Natural killer cell (primary cell): ENCODE results near the gene ANXA3. TPM values are rescaled to one million over a fixed set of nuclear protein-coding genes. Genes with fewer than 3 reads are reported as not detected.
A peak's percentile ranks its signal among the peaks of the same experiment; 100 is the strongest.

Experiments
- ATAC-seq, 3 donors: fragments of 150-1000 bp in 2 of 3; fragments of 200-7000 bp in 1 of 3; cut with Tn5 transposase; 1 replicate in 1 of 3; 2 replicates in 2 of 3; pipeline ENCODE4 v1.10.0; 2021; ENCODE audit warnings: mild to moderate bottlenecking in 2 of 3, moderate library complexity in 2 of 3
- DNase-seq, 2 donors: peaks; one replicate each; pipeline versions ENCODE4 v3.0.0 to v3.0.0-alpha.2; 2013 to 2021; ENCODE audit warnings: mixed read lengths in 1 of 2
- H3K27ac ChIP-seq: one replicate; pipeline ENCODE4 v1.5.1; 2013; ENCODE audit warnings: mild to moderate bottlenecking, low read length
- H3K27me3 ChIP-seq: one replicate; pipeline ENCODE4 v1.6.1; 2013; ENCODE audit warnings: low read length; ENCODE audit not compliant: control insufficient read depth, insufficient read depth
- H3K36me3 ChIP-seq: one replicate; pipeline ENCODE4 v1.6.1; 2013; ENCODE audit warnings: low read length; ENCODE audit not compliant: control insufficient read depth, insufficient read depth
- H3K4me1 ChIP-seq: one replicate; pipeline ENCODE4 v1.6.1; 2013; ENCODE audit warnings: low read length; ENCODE audit not compliant: control insufficient read depth, insufficient read depth
- H3K4me3 ChIP-seq: one replicate; pipeline ENCODE4 v1.5.1; 2013; ENCODE audit warnings: low read length
- H3K9me3 ChIP-seq: one replicate; pipeline ENCODE4 v1.6.1; 2013; ENCODE audit warnings: low read length; ENCODE audit not compliant: control insufficient read depth, insufficient read depth
- H3K27ac Mint-ChIP-seq, 2 donors: one replicate each; pipeline ENCODE4 v1.8.0; 2022; ENCODE audit warnings: mild to moderate bottlenecking in 2 of 2, mixed read lengths in 2 of 2, moderate library complexity in 1 of 2
- H3K27me3 Mint-ChIP-seq, 2 donors: one replicate each; pipeline ENCODE4 v1.8.0; 2022; ENCODE audit warnings: low read depth in 2 of 2, mixed read lengths in 2 of 2
- H3K36me3 Mint-ChIP-seq: one replicate; pipeline ENCODE4 v1.8.0; 2022; ENCODE audit warnings: mixed read lengths
- H3K4me1 Mint-ChIP-seq, 2 donors: one replicate each; pipeline ENCODE4 v1.8.0; 2022; ENCODE audit warnings: mixed read lengths in 2 of 2
- H3K4me3 Mint-ChIP-seq: one replicate; pipeline ENCODE4 v1.8.0; 2022; ENCODE audit warnings: mild to moderate bottlenecking, moderate library complexity, mixed read lengths
- H3K9me3 Mint-ChIP-seq, 2 donors: one replicate each; pipeline ENCODE4 v1.8.0; 2022; ENCODE audit warnings: mixed read lengths in 2 of 2
- CTCF ChIP-seq: fragments of 200-600 bp; IDR thresholded peaks from one replicate; pipeline ENCODE4 v1.8.0; 2022; ENCODE audit warnings: antibody characterized with exemption
- WGBS: methylation state at CpG from one replicate; pipeline ENCODE4 v1.1.7; 2013; ENCODE audit warnings: missing lambda C conversion rate; ENCODE audit not compliant: insufficient coverage; 5-methylcytosine and 5-hydroxymethylcytosine counted together
- intact Hi-C: fragments of 100-400 bp; cut with micrococcal nuclease; formaldehyde crosslinking; loops from one replicate; pipeline ENCODE4 v1.14.2; 2022
- total RNA-seq, 4 donors: library from RNA; stranded (reverse); fragments of 120-200 nt in 1 of 4; gene quantifications; one replicate each; pipeline versions ENCODE4 v1.2.3 to v1.2.4, GENCODE V29; 2013 to 2022

ANXA3 gene
- total RNA-seq, 3 donors from 2014 or later (not counting 1 experiment from before 2014, with no cell fraction given): 1.1 to 1.2 TPM; not detected in 1

GRCh38 chr4:78638337-78639172 is 87.0 kb downstream of the ANXA3 start:
- no peaks in the 10 kb centered on the region for H3K36me3 Mint-ChIP-seq
- DNase-seq (no peak), ATAC-seq (no peak)
- Histone ChIP-seq H3K27me3 (no peaks in the 10 kb centered on the region), H3K4me3 (no peak overlapping the region), H3K27ac (peak overlapping the region; percentile 59), H3K9me3 (no peaks in the 10 kb centered on the region), H3K36me3 (no peaks in the 10 kb centered on the region), H3K4me1 (peaks cover 4% of the 10 kb centered on the region)
- no peak for TF ChIP-seq CTCF
- 31% methylated on average over 4 of the region's 4 CpGs for WGBS
- H3K27me3 Mint-ChIP-seq: peaks cover 0 to 2% of the 10 kb centered on the region in 2 donors
- no peak overlapping the region for H3K4me3 Mint-ChIP-seq
- H3K9me3 Mint-ChIP-seq: no peaks in the 10 kb centered on the region
- intact Hi-C loops: no loop called here
- no peaks in the 10 kb centered on the region for H3K4me1 Mint-ChIP-seq
- no peak overlapping the region for H3K27ac Mint-ChIP-seq

GRCh38 chr4:78640714-78641113 is 89.1 kb downstream of the ANXA3 start:
- Histone ChIP-seq H3K36me3 (no peaks in the 10 kb centered on the region), H3K27ac (no peak overlapping the region), H3K9me3 (no peaks in the 10 kb centered on the region), H3K27me3 (no peaks in the 10 kb centered on the region), H3K4me3 (no peak overlapping the region), H3K4me1 (peaks cover 4% of the 10 kb centered on the region)
- Mint-ChIP-seq H3K36me3 (no peaks in the 10 kb centered on the region), H3K4me1 (no peaks in the 10 kb centered on the region), H3K9me3 (no peaks in the 10 kb centered on the region), H3K4me3 (no peak overlapping the region), H3K27ac (no peak overlapping the region), H3K27me3 (peaks cover 0 to 2% of the 10 kb centered on the region in 2 donors)
- TF ChIP-seq CTCF: no peak
- WGBS: 88% methylated on average over 1 of the region's 1 CpG
- DNase-seq: no peak
- ATAC-seq: no peak
- intact Hi-C loops: loop anchor here (10.0 kb wide), 1 partner anchor 224 kb away; no protein-coding TSS in a partner anchor

- Mint-ChIP-seq H3K27me3 (peaks cover 0 to 2% of the 10 kb centered on the region in 2 donors), H3K4me1 (no peaks in the 10 kb centered on the region), H3K27ac (no peak overlapping the region), H3K4me3 (no peak overlapping the region), H3K36me3 (no peaks in the 10 kb centered on the region), H3K9me3 (no peaks in the 10 kb centered on the region)
- WGBS: 40% methylated on average over 2 of the region's 2 CpGs
- Histone ChIP-seq H3K4me1 (peaks cover 4% of the 10 kb centered on the region), H3K36me3 (no peaks in the 10 kb centered on the region), H3K4me3 (no peak overlapping the region), H3K27ac (no peak overlapping the region), H3K27me3 (no peaks in the 10 kb centered on the region), H3K9me3 (no peaks in the 10 kb centered on the region)
- TF ChIP-seq CTCF: no peak
- DNase-seq (no peak), ATAC-seq (no peak)
- intact Hi-C loops: loop anchor here (10.0 kb wide), 1 partner anchor 222 kb away; no protein-coding TSS in a partner anchor
These were observed 91.4 kb downstream of the ANXA3 start for GRCh38 chr4:78642934-78643333.
